Neural cell (in vitro differentiated cells): ENCODE results near the gene TAS1R2. TPM values are rescaled to one million over a fixed set of nuclear protein-coding genes. Genes with fewer than 3 reads are reported as not detected.

Experiments used
- H2AFZ ChIP-seq: fragments of 200-600, 300-800 bp; sonication (generic), shearing (Covaris generic); 2 replicates; pipeline ENCODE4 v1.6.0; 2014; ENCODE audit warnings: low read depth, mild to moderate bottlenecking, antibody characterized with exemption, low read length, moderate library complexity
- H3F3A ChIP-seq: fragments of 200-600 bp; shearing (Covaris generic); 2 replicates; pipeline ENCODE4 v1.6.1; 2016; ENCODE audit warnings: mild to moderate bottlenecking, moderate library complexity, mixed read lengths, antibody characterized with exemption, low read length; ENCODE audit not compliant: insufficient read depth, poor library complexity, severe bottlenecking
- H3K27ac ChIP-seq: fragments of 200-600, 300-800 bp; sonication (generic), shearing (Covaris generic); 2 replicates; pipeline ENCODE4 v1.5.1; 2014; ENCODE audit warnings: mild to moderate bottlenecking, low read length, moderate library complexity
- H3K27me3 ChIP-seq: fragments of 300-800, 200-600 bp; sonication (generic), shearing (Covaris generic); 2 replicates; pipeline ENCODE4 v1.6.0; 2014; ENCODE audit warnings: mild to moderate bottlenecking, low read depth, low read length, moderate library complexity; ENCODE audit not compliant: insufficient read depth
- H3K36me3 ChIP-seq: fragments of 300-800, 200-600 bp; sonication (generic), shearing (Covaris generic); 2 replicates; pipeline ENCODE4 v1.5.1; 2014; ENCODE audit warnings: mild to moderate bottlenecking, antibody characterized with exemption, low read length, moderate library complexity; ENCODE audit not compliant: insufficient read depth
- H3K4me2 ChIP-seq: fragments of 300-800, 200-600 bp; sonication (generic), shearing (Covaris generic); 2 replicates; pipeline ENCODE4 v1.6.0; 2014; ENCODE audit warnings: mild to moderate bottlenecking, low read length
- H3K4me3 ChIP-seq: fragments of 300-800, 200-600 bp; sonication (generic), shearing (Covaris generic); 2 replicates; pipeline ENCODE4 v1.5.1; 2014; ENCODE audit warnings: mild to moderate bottlenecking, low read length, moderate library complexity
- H3K79me2 ChIP-seq: fragments of 200-600 bp; shearing (Covaris generic); replicated peaks from 2 replicates; pipeline ENCODE4 v1.6.0; 2014; ENCODE audit warnings: mild to moderate bottlenecking, low read length, moderate library complexity; ENCODE audit not compliant: insufficient read depth
- H3K9ac ChIP-seq: fragments of 300-800, 200-600 bp; sonication (generic), shearing (Covaris generic); 2 replicates; pipeline ENCODE4 v1.6.1; 2016; ENCODE audit warnings: mild to moderate bottlenecking, low read length, mixed read lengths
- H3K9me2 ChIP-seq: fragments of 200-600 bp; shearing (Covaris generic); 2 replicates; pipeline ENCODE4 v1.6.1; 2016; ENCODE audit warnings: mild to moderate bottlenecking, low read length, mixed read lengths; ENCODE audit not compliant: insufficient read depth
- H3K9me3 ChIP-seq: fragments of 200-600, 300-800 bp; sonication (generic), shearing (Covaris generic); 2 replicates; pipeline ENCODE4 v1.6.1; 2016; ENCODE audit warnings: mild to moderate bottlenecking, mixed run types, low read length, moderate library complexity, mixed read lengths
- H4K20me1 ChIP-seq: fragments of 200-600 bp; shearing (Covaris generic); 2 replicates; pipeline ENCODE4 v1.6.1; 2016; ENCODE audit warnings: mild to moderate bottlenecking, mixed run types; ENCODE audit not compliant: insufficient read depth
- EP300 ChIP-seq: fragments of 450-650 bp; conservative IDR thresholded peaks from 2 replicates; pipeline ENCODE4 v1.6.1; 2014; ENCODE audit warnings: antibody characterized with exemption, mild to moderate bottlenecking, moderate library complexity; ENCODE audit not compliant: poor library complexity, severe bottlenecking
- EZH2 ChIP-seq: fragments of 200-600, 300-800 bp; shearing (Covaris generic), sonication (generic); IDR thresholded peaks from 2 replicates; pipeline ENCODE4 v1.6.1; 2014; ENCODE audit warnings: antibody characterized with exemption, low read length, borderline replicate concordance, mild to moderate bottlenecking; ENCODE audit not compliant: insufficient read depth, poor library complexity, severe bottlenecking
- MXI1 ChIP-seq: fragments of 450-650 bp; conservative IDR thresholded peaks from 2 replicates; pipeline ENCODE4 v1.6.1; 2014; ENCODE audit warnings: antibody characterized with exemption, mild to moderate bottlenecking; ENCODE audit not compliant: poor library complexity, severe bottlenecking
- POLR2AphosphoS5 ChIP-seq: IDR thresholded peaks from 2 replicates; pipeline ENCODE4 v1.6.1; 2012
- RAD21 ChIP-seq: fragments of 450-650 bp; conservative IDR thresholded peaks from 2 replicates; pipeline ENCODE4 v1.6.1; 2014; ENCODE audit warnings: antibody characterized with exemption, mild to moderate bottlenecking, moderate library complexity
- SMC3 ChIP-seq: fragments of 450-650 bp; conservative IDR thresholded peaks from 2 replicates; pipeline ENCODE4 v1.6.1; 2014; ENCODE audit warnings: antibody characterized with exemption, mild to moderate bottlenecking, moderate library complexity; ENCODE audit not compliant: poor library complexity
- TAF1 ChIP-seq: IDR thresholded peaks from 2 replicates; pipeline ENCODE4 v1.6.1; 2012; ENCODE audit warnings: low read depth
- polyA plus RNA-seq: library from polyadenylated mRNA; depleted of rRNA; stranded (reverse); fragments of >200 nt; gene quantifications from 2 replicates; pipeline ENCODE4 v1.2.3, GENCODE V29; 2014
- TF ChIP-seq, protein P1 (sequence below): fragments of 450-650 bp; IDR thresholded peaks from 2 replicates; pipeline ENCODE4 v1.5.1; 2014; ENCODE audit warnings: antibody characterized with exemption, mild to moderate bottlenecking, moderate library complexity; ENCODE audit not compliant: poor library complexity, severe bottlenecking
- TF ChIP-seq, protein P2 (sequence below): IDR thresholded peaks from 2 replicates; pipeline ENCODE4 v1.6.1; 2012; ENCODE audit warnings: borderline replicate concordance

The TAS1R2 gene
- polyA plus RNA-seq, 1 donor from 2014 or later: not detected

GRCh38 chr1:18891426-18891780 is 31.9 kb upstream of the TAS1R2 start:
- H3K27me3 ChIP-seq: no peaks in the 10 kb centered on the region
- H3K27ac ChIP-seq: no peak overlapping the region
- H3K4me2 ChIP-seq: no peak overlapping the region
- H3K9me2 ChIP-seq: no peaks in the 10 kb centered on the region
- H3F3A ChIP-seq: no peaks in the 10 kb centered on the region
- TF ChIP-seq EP300 (no peak), RAD21 (no peak), EZH2 (no peak), TAF1 (no peak), SMC3 (no peak), POLR2AphosphoS5 (no peak), MXI1 (no peak)
- TF ChIP-seq, protein P1, sequence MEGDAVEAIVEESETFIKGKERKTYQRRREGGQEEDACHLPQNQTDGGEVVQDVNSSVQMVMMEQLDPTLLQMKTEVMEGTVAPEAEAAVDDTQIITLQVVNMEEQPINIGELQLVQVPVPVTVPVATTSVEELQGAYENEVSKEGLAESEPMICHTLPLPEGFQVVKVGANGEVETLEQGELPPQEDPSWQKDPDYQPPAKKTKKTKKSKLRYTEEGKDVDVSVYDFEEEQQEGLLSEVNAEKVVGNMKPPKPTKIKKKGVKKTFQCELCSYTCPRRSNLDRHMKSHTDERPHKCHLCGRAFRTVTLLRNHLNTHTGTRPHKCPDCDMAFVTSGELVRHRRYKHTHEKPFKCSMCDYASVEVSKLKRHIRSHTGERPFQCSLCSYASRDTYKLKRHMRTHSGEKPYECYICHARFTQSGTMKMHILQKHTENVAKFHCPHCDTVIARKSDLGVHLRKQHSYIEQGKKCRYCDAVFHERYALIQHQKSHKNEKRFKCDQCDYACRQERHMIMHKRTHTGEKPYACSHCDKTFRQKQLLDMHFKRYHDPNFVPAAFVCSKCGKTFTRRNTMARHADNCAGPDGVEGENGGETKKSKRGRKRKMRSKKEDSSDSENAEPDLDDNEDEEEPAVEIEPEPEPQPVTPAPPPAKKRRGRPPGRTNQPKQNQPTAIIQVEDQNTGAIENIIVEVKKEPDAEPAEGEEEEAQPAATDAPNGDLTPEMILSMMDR: no peak
- TF ChIP-seq, protein P2, sequence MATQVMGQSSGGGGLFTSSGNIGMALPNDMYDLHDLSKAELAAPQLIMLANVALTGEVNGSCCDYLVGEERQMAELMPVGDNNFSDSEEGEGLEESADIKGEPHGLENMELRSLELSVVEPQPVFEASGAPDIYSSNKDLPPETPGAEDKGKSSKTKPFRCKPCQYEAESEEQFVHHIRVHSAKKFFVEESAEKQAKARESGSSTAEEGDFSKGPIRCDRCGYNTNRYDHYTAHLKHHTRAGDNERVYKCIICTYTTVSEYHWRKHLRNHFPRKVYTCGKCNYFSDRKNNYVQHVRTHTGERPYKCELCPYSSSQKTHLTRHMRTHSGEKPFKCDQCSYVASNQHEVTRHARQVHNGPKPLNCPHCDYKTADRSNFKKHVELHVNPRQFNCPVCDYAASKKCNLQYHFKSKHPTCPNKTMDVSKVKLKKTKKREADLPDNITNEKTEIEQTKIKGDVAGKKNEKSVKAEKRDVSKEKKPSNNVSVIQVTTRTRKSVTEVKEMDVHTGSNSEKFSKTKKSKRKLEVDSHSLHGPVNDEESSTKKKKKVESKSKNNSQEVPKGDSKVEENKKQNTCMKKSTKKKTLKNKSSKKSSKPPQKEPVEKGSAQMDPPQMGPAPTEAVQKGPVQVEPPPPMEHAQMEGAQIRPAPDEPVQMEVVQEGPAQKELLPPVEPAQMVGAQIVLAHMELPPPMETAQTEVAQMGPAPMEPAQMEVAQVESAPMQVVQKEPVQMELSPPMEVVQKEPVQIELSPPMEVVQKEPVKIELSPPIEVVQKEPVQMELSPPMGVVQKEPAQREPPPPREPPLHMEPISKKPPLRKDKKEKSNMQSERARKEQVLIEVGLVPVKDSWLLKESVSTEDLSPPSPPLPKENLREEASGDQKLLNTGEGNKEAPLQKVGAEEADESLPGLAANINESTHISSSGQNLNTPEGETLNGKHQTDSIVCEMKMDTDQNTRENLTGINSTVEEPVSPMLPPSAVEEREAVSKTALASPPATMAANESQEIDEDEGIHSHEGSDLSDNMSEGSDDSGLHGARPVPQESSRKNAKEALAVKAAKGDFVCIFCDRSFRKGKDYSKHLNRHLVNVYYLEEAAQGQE: no peak
- H2AFZ ChIP-seq: no peak overlapping the region
- H3K9me3 ChIP-seq: no peaks in the 10 kb centered on the region
- no peaks in the 10 kb centered on the region for H4K20me1 ChIP-seq
- no peak overlapping the region for H3K9ac ChIP-seq
- H3K36me3 ChIP-seq: no peaks in the 10 kb centered on the region
- H3K79me2 ChIP-seq: no peaks in the 10 kb centered on the region
- no peak overlapping the region for H3K4me3 ChIP-seq

DNA sequence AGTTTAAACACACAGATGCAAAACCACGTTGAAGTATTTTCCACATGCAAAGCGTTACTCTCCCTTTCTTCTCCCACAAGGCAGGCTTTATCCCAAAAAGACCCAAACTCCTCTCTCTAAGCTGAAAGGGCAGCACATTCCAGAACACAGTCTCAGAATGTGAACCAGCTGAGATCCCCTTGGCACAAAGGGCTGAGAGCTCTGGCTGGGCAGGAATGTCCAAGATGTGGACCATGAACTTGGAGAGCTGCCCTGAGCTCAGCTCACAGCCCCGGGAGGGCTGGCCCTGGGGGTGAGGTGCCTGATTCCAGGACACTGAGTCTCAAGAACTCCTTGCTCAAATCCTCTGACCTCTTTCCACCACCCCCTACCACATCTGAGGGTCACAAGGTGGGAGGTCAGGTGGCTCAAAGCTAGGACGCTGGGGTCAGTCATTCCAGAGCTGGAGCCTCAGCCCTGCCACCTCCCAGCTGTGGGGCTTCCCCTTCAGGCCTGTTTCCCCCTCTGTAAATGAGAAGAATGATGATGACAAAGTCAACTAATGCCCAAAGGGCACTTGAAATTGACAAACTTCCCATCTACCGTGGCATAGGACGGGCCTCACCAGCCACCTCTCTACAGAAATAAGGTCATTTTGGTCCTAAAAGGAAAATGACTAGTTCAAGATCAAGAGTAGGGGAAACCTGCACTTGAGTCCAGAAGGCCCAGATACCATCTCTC is 31.4 kb upstream of the TAS1R2 start:
- no peak overlapping the region for H3K4me2 ChIP-seq
- no peaks in the 10 kb centered on the region for H3K9me2 ChIP-seq
- no peaks in the 10 kb centered on the region for H3F3A ChIP-seq
- no peak overlapping the region for H3K4me3 ChIP-seq
- H3K9me3 ChIP-seq: no peaks in the 10 kb centered on the region
- H3K36me3 ChIP-seq: no peaks in the 10 kb centered on the region
- H2AFZ ChIP-seq: no peak overlapping the region
- no peak overlapping the region for H3K27ac ChIP-seq
- TF ChIP-seq MXI1: no peak
- TF ChIP-seq, protein P2: no peak
- TF ChIP-seq TAF1: no peak
- no peak for TF ChIP-seq EZH2
- TF ChIP-seq RAD21: no peak
- TF ChIP-seq POLR2AphosphoS5: no peak
- TF ChIP-seq, protein P1: no peak
- no peak for TF ChIP-seq SMC3
- TF ChIP-seq EP300: no peak
- H3K9ac ChIP-seq: no peak overlapping the region
- H3K27me3 ChIP-seq: no peaks in the 10 kb centered on the region
- no peaks in the 10 kb centered on the region for H4K20me1 ChIP-seq
- no peaks in the 10 kb centered on the region for H3K79me2 ChIP-seq
